Peyer's patch (tissue), 4 donors: ENCODE measurements around the gene MPP7.

Source experiments
- CTCF ChIP-seq, 6 experiments: fragments of 450-650 bp in 4 of 6; fragments of 200-600 bp in 2 of 6; sonication (generic) in 1 of 6; IDR thresholded peaks; one replicate each; pipeline ENCODE4 v1.5.1; 2017 to 2019; ENCODE audit warnings: antibody characterized with exemption in 6 of 6, mild to moderate bottlenecking in 3 of 6, moderate library complexity in 1 of 6
- POLR2A ChIP-seq, 2 donors: fragments of 450-650 bp; IDR thresholded peaks; one replicate each; pipeline ENCODE4 v1.5.1; 2017; ENCODE audit warnings: antibody characterized with exemption in 2 of 2, mild to moderate bottlenecking in 2 of 2, moderate library complexity in 2 of 2

- no peak for TF ChIP-seq POLR2A (IDR thresholded peaks at IDR 0.05)
- TF ChIP-seq CTCF (IDR thresholded peaks at IDR 0.05), result no peak
Measured at GRCh38 chr10:28294169-28294532, 8.7 kb downstream of the MPP7 start.
